Measurements from ENCODE around the gene CCDC71. TPM values are rescaled to one million over a fixed set of nuclear protein-coding genes. Genes with fewer than 3 reads are reported as not detected.

CCDC71 gene
- total and polyA plus RNA-seq, 2 experiments from 2014 or later: 0.60 to 36.5 TPM

DNA sequence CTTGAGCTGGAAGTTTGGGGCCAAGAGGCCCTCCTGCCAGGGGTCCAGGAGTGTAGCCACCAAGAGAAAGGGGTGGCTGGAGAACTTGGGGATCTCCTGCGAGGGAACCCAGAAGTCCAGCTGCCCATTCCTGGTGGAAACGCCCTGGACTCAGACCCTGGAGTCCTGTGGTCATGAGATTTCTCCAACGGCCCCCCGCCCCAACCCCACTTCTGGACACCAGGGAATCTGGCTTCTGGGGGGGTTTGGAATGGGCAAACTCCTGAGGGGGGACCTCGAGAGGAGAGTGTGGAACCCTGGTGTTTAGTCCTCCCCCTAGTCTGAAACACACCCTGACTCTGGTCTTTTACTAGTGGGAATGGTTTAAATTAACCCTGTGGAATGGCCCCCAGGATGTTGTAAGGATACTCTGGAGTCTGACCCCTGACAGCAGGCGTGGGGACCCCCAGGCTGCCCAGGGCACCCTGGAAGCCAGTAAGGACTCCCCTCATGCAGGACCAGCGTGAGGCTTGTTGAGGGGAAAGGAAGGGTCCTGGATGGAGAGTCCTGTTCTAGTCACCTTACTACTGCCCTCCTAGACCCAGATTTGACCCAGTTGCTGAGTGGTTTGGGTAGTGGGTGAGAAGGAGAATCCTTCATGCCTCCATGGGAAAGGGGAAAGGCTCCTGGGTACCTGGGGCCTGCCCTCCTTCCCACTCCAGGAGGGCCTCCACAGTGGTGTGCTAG, 5.8 kb upstream of the CCDC71 start:
- peak overlapping the region; percentile 97 for H3K4me2 ChIP-seq
- H3K9me3 ChIP-seq (ENCODE audit: low read depth): no peaks in the 10 kb centered on the region
- H3K27ac ChIP-seq: peak overlapping the region; percentile 92
- peak overlapping the region; percentile 96 for H3K4me3 ChIP-seq
- WGBS (ENCODE audit: low lambda C conversion rate, missing lambda C conversion rate): 34% methylated on average over 7 of the region's 7 CpGs
- H3K4me1 ChIP-seq (ENCODE audit: insufficient read depth): peaks cover 33% of the 10 kb centered on the region
- H4K20me1 ChIP-seq (ENCODE audit: insufficient read depth, poor library complexity, severe bottlenecking): peaks cover 8% of the 10 kb centered on the region
- H3K27me3 ChIP-seq: no peaks in the 10 kb centered on the region
- TF ChIP-seq CTCF (IDR thresholded peaks at IDR 0.05; ENCODE audit: poor library complexity) (no peak), EZH2 (IDR thresholded peaks at IDR 0.05; ENCODE audit: borderline replicate concordance) (no peak), EZH2phosphoT487 (IDR thresholded peaks at IDR 0.05; ENCODE audit: low read depth, severe bottlenecking, unreplicated experiment) (no peak)
- H3K36me3 ChIP-seq (replicated peaks; ENCODE audit: insufficient read depth, low read depth): no peaks in the 10 kb centered on the region
- H3K9me2 ChIP-seq (replicated peaks; ENCODE audit: insufficient read depth): no peaks in the 10 kb centered on the region
- H2AFZ ChIP-seq: peak overlapping the region; percentile 98
- H3K79me2 ChIP-seq: peaks cover 40% of the 10 kb centered on the region
- no peak for DNase-seq (ENCODE audit: low spot score)

DNA sequence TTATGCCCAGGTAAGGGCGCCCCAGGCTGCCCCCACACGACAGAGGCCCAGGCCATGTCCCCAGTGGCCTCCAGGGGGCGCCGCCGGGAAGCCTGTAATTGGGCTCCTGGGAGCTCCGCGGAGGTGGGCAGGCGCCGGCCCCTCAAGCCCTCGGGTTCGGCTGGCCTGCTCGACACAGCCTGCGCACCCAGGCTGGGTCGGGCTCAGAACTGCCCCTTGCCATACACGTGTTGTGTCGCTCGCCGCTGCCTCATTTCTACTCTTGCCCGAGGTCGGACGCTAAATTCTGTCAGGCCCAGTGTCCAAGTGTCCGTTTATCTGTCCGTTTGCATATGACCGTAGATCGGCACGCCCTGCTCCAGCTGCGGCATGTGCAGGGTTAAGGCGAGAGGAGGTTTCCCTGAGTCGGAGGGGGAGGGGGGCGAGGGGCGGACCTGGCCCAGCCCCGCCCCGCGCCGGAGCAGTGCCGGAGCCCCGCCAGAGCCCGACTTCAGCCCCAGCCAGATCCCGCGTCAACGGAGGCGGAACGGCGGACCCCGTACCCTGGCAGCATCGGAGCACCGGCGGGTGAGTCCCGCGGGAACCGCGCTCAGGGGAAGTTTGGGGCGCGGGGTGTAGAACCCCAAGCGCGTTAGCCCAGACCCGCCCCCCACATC, 5.1 kb upstream of the CCDC71 start, which contains the start of gene KLHDC8B:
Gene KLHDC8B (plus strand): TSS at position 480 of the 656 bp plus-strand sequence. CDS start 1,172 bp downstream, outside the sequence.
- Histone ChIP-seq H3K4me3 (peak within 1 kb of the TSS; percentile 96), H3K27ac (peak within 1 kb of the TSS; percentile 92), H3K79me2 (peaks cover 45% of the 10 kb centered on the region), H2AFZ (peak within 1 kb of the TSS; percentile 98), H4K20me1 (ENCODE audit: insufficient read depth, poor library complexity, severe bottlenecking) (peaks cover 8% of the 10 kb centered on the region), H3K36me3 (replicated peaks; ENCODE audit: insufficient read depth, low read depth) (no peaks in the 10 kb centered on the region), H3K9me3 (ENCODE audit: low read depth) (no peaks in the 10 kb centered on the region), H3K27me3 (no peaks in the 10 kb centered on the region), H3K9me2 (replicated peaks; ENCODE audit: insufficient read depth) (no peaks in the 10 kb centered on the region), H3K4me1 (ENCODE audit: insufficient read depth) (peaks cover 39% of the 10 kb centered on the region), H3K4me2 (peak within 1 kb of the TSS; percentile 97)
- DNase-seq (ENCODE audit: low spot score): peak; percentile 94
- TF ChIP-seq CTCF (IDR thresholded peaks at IDR 0.05; ENCODE audit: poor library complexity) (peak; percentile 97), EZH2phosphoT487 (IDR thresholded peaks at IDR 0.05; ENCODE audit: low read depth, severe bottlenecking, unreplicated experiment) (no peak)
- 2% methylated on average over 49 of the region's 57 CpGs for WGBS (ENCODE audit: low lambda C conversion rate, missing lambda C conversion rate)

- H3K27ac ChIP-seq: peak overlapping the region; percentile 92
- 46% methylated on average over 1 of the region's 1 CpG for WGBS (ENCODE audit: low lambda C conversion rate, missing lambda C conversion rate)
Measured at GRCh38 chr3:49170744-49171118, 4.6 kb upstream of the CCDC71 start.

More at GRCh38 chr3:49170744-49171118, 4.6 kb upstream of the CCDC71 start:
- Histone ChIP-seq H3K4me1 (ENCODE audit: insufficient read depth) (peaks cover 39% of the 10 kb centered on the region), H4K20me1 (ENCODE audit: insufficient read depth, poor library complexity, severe bottlenecking) (peaks cover 8% of the 10 kb centered on the region), H3K79me2 (peaks cover 47% of the 10 kb centered on the region), H3K4me3 (peak overlapping the region; percentile 96), H3K27me3 (no peaks in the 10 kb centered on the region), H3K36me3 (replicated peaks; ENCODE audit: insufficient read depth, low read depth) (no peaks in the 10 kb centered on the region), H3K4me2 (peak overlapping the region; percentile 97), H2AFZ (peak overlapping the region; percentile 98), H3K9me2 (replicated peaks; ENCODE audit: insufficient read depth) (no peaks in the 10 kb centered on the region), H3K9me3 (ENCODE audit: low read depth) (no peaks in the 10 kb centered on the region)
- TF ChIP-seq CTCF (IDR thresholded peaks at IDR 0.05; ENCODE audit: poor library complexity): no peak
- DNase-seq (ENCODE audit: low spot score): no peak

All from hepatocyte (in vitro differentiated cells).